ENCODE measurements around the gene AOAH.

GRCh38 chr7:36652431-36652830 lies 71.9 kb downstream of the AOAH start:
- TF ChIP-seq, protein P1, sequence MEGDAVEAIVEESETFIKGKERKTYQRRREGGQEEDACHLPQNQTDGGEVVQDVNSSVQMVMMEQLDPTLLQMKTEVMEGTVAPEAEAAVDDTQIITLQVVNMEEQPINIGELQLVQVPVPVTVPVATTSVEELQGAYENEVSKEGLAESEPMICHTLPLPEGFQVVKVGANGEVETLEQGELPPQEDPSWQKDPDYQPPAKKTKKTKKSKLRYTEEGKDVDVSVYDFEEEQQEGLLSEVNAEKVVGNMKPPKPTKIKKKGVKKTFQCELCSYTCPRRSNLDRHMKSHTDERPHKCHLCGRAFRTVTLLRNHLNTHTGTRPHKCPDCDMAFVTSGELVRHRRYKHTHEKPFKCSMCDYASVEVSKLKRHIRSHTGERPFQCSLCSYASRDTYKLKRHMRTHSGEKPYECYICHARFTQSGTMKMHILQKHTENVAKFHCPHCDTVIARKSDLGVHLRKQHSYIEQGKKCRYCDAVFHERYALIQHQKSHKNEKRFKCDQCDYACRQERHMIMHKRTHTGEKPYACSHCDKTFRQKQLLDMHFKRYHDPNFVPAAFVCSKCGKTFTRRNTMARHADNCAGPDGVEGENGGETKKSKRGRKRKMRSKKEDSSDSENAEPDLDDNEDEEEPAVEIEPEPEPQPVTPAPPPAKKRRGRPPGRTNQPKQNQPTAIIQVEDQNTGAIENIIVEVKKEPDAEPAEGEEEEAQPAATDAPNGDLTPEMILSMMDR (conservative IDR thresholded peaks at IDR 0.05; ENCODE audit: low read depth, low read length), result no peak
- no peak for TF ChIP-seq EZH2 (IDR thresholded peaks at IDR 0.05; ENCODE audit: borderline replicate concordance, low read depth, low read length, poor library complexity, severe bottlenecking)
